HEK293 (cell line): ENCODE results near the gene CASP8.

Experiments
- CTCF ChIP-seq: fragments of 450-650 bp; formaldehyde crosslinking; IDR thresholded peaks from 2 replicates; pipeline ENCODE4 v1.5.1; 2016; ENCODE audit warnings: missing biosample characterization, missing genetic modification characterization
- KLF1 ChIP-seq: fragments of 450-650 bp; formaldehyde crosslinking; IDR thresholded peaks from 2 replicates; pipeline ENCODE4 v1.5.1; 2016; ENCODE audit warnings: missing biosample characterization, missing genetic modification characterization
- PATZ1 ChIP-seq: fragments of 450-650 bp; formaldehyde crosslinking; IDR thresholded peaks from 2 replicates; pipeline ENCODE4 v1.5.1; 2016; ENCODE audit warnings: missing biosample characterization, missing genetic modification characterization
- SP7 ChIP-seq: fragments of 450-650 bp; formaldehyde crosslinking; IDR thresholded peaks from 2 replicates; pipeline ENCODE4 v1.5.1; 2016; ENCODE audit warnings: missing biosample characterization, missing genetic modification characterization
- ZBTB10 ChIP-seq: fragments of 450-650 bp; formaldehyde crosslinking; IDR thresholded peaks from 2 replicates; pipeline ENCODE4 v1.5.1; 2016; ENCODE audit warnings: missing biosample characterization, missing genetic modification characterization
- ZBTB11 ChIP-seq: fragments of 450-650 bp; formaldehyde crosslinking; conservative IDR thresholded peaks from 2 replicates; pipeline ENCODE4 v1.5.1; 2016; ENCODE audit warnings: low read depth, missing biosample characterization, missing genetic modification characterization
- ZFP41 ChIP-seq: fragments of 450-650 bp; formaldehyde crosslinking; IDR thresholded peaks from 2 replicates; pipeline ENCODE4 v1.5.1; 2016; ENCODE audit warnings: missing biosample characterization, missing genetic modification characterization, borderline replicate concordance
- ZNF26 ChIP-seq: fragments of 450-650 bp; formaldehyde crosslinking; IDR thresholded peaks from 2 replicates; pipeline ENCODE4 v1.5.1; 2016; ENCODE audit warnings: missing biosample characterization, missing genetic modification characterization
- ZNF391 ChIP-seq: fragments of 450-650 bp; formaldehyde crosslinking; IDR thresholded peaks from 2 replicates; pipeline ENCODE4 v1.5.1; 2016; ENCODE audit warnings: low read depth, missing biosample characterization, missing genetic modification characterization, borderline replicate concordance
- ZNF747 ChIP-seq: fragments of 450-650 bp; formaldehyde crosslinking; IDR thresholded peaks from 2 replicates; pipeline ENCODE4 v1.5.1; 2016; ENCODE audit warnings: missing biosample characterization, missing genetic modification characterization
- ZNF792 ChIP-seq: fragments of 450-650 bp; formaldehyde crosslinking; IDR thresholded peaks from 2 replicates; pipeline ENCODE4 v1.5.1; 2016; ENCODE audit warnings: missing biosample characterization, missing genetic modification characterization
- ZNF843 ChIP-seq: fragments of 450-650 bp; formaldehyde crosslinking; IDR thresholded peaks from 2 replicates; pipeline ENCODE4 v1.5.1; 2016; ENCODE audit warnings: missing biosample characterization, missing genetic modification characterization

- TF ChIP-seq ZFP41 (tag by site-specific recombination): no peak
- TF ChIP-seq ZNF747 (tag by site-specific recombination): no peak
- TF ChIP-seq ZNF843: no peak
- TF ChIP-seq PATZ1 (tag by site-specific recombination): no peak
- TF ChIP-seq ZNF391 (tag by site-specific recombination): no peak
- no peak for TF ChIP-seq CTCF (tag by site-specific recombination)
- TF ChIP-seq ZNF26 (tag by site-specific recombination): no peak
- no peak for TF ChIP-seq ZBTB11 (tag by site-specific recombination)
- no peak for TF ChIP-seq KLF1 (tag by site-specific recombination)
- no peak for TF ChIP-seq SP7 (tag by site-specific recombination)
- no peak for TF ChIP-seq ZNF792 (tag by site-specific recombination)
- TF ChIP-seq ZBTB10 (tag by site-specific recombination): no peak
Observed at GRCh38 chr2:201266629-201267028, 6.3 kb downstream of the CASP8 start.
